Measurements from ENCODE around the gene IGSF21.

DNA sequence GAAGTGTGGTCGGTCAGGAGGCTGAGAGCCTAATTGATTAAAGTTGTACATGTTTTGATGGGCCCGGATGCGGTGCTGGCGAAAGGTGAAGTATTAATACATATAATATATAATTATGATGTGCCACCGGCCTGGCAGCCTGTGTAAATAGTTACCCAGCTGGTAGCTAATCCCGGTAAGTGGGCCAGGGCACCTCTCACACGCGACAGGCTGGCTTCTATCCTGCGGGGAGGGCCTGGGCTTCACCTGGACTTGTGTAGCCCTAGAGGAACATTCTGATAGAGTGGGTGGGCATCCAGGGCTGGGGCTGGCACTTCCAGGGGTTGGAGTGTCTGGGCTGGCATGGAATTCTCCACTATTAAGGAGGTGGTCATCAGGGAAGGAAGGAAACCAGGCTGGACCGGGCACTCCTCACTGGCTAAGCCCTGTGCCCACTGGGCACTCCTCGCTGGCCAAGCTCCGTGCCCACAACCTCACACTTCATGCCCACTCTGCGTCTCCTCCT is 48.3 kb downstream of the IGSF21 start:
- TF ChIP-seq RORB (CRISPR knock-in tag; IDR thresholded peaks at IDR 0.05) (no peak), NR2C2 (CRISPR knock-in tag; IDR thresholded peaks at IDR 0.05) (no peak), TCF7 (CRISPR knock-in tag; IDR thresholded peaks at IDR 0.05; ENCODE audit: low read depth) (no peak), FOXJ3 (CRISPR knock-in tag; IDR thresholded peaks at IDR 0.05; ENCODE audit: borderline replicate concordance) (no peak), ELF4 (CRISPR knock-in tag; IDR thresholded peaks at IDR 0.05; ENCODE audit: low read depth) (no peak), TEAD4 (CRISPR knock-in tag; IDR thresholded peaks at IDR 0.05) (no peak)
- TF ChIP-seq, protein P1, sequence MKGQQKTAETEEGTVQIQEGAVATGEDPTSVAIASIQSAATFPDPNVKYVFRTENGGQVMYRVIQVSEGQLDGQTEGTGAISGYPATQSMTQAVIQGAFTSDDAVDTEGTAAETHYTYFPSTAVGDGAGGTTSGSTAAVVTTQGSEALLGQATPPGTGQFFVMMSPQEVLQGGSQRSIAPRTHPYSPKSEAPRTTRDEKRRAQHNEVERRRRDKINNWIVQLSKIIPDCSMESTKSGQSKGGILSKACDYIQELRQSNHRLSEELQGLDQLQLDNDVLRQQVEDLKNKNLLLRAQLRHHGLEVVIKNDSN (CRISPR knock-in tag; IDR thresholded peaks at IDR 0.05): no peak
- TF ChIP-seq, protein P2, sequence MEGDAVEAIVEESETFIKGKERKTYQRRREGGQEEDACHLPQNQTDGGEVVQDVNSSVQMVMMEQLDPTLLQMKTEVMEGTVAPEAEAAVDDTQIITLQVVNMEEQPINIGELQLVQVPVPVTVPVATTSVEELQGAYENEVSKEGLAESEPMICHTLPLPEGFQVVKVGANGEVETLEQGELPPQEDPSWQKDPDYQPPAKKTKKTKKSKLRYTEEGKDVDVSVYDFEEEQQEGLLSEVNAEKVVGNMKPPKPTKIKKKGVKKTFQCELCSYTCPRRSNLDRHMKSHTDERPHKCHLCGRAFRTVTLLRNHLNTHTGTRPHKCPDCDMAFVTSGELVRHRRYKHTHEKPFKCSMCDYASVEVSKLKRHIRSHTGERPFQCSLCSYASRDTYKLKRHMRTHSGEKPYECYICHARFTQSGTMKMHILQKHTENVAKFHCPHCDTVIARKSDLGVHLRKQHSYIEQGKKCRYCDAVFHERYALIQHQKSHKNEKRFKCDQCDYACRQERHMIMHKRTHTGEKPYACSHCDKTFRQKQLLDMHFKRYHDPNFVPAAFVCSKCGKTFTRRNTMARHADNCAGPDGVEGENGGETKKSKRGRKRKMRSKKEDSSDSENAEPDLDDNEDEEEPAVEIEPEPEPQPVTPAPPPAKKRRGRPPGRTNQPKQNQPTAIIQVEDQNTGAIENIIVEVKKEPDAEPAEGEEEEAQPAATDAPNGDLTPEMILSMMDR (IDR thresholded peaks at IDR 0.05): no peak
- TF ChIP-seq, protein P3, sequence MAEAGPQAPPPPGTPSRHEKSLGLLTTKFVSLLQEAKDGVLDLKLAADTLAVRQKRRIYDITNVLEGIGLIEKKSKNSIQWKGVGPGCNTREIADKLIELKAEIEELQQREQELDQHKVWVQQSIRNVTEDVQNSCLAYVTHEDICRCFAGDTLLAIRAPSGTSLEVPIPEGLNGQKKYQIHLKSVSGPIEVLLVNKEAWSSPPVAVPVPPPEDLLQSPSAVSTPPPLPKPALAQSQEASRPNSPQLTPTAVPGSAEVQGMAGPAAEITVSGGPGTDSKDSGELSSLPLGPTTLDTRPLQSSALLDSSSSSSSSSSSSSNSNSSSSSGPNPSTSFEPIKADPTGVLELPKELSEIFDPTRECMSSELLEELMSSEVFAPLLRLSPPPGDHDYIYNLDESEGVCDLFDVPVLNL (CRISPR knock-in tag; IDR thresholded peaks at IDR 0.05; ENCODE audit: borderline replicate concordance, low read depth): no peak
- TF ChIP-seq, protein P4, sequence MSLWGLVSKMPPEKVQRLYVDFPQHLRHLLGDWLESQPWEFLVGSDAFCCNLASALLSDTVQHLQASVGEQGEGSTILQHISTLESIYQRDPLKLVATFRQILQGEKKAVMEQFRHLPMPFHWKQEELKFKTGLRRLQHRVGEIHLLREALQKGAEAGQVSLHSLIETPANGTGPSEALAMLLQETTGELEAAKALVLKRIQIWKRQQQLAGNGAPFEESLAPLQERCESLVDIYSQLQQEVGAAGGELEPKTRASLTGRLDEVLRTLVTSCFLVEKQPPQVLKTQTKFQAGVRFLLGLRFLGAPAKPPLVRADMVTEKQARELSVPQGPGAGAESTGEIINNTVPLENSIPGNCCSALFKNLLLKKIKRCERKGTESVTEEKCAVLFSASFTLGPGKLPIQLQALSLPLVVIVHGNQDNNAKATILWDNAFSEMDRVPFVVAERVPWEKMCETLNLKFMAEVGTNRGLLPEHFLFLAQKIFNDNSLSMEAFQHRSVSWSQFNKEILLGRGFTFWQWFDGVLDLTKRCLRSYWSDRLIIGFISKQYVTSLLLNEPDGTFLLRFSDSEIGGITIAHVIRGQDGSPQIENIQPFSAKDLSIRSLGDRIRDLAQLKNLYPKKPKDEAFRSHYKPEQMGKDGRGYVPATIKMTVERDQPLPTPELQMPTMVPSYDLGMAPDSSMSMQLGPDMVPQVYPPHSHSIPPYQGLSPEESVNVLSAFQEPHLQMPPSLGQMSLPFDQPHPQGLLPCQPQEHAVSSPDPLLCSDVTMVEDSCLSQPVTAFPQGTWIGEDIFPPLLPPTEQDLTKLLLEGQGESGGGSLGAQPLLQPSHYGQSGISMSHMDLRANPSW (CRISPR knock-in tag; conservative IDR thresholded peaks at IDR 0.05; ENCODE audit: low read depth): no peak

Data from WTC11 (cell line).